Hippocampal formation (tissue), 2 donors: ENCODE measurements around the gene KTN1.

Source experiments
- DNase-seq, 2 donors: peaks; one replicate each; lab custom pipeline; 2025; lab: John Stamatoyannopoulos, UW

KTN1 gene

DNA sequence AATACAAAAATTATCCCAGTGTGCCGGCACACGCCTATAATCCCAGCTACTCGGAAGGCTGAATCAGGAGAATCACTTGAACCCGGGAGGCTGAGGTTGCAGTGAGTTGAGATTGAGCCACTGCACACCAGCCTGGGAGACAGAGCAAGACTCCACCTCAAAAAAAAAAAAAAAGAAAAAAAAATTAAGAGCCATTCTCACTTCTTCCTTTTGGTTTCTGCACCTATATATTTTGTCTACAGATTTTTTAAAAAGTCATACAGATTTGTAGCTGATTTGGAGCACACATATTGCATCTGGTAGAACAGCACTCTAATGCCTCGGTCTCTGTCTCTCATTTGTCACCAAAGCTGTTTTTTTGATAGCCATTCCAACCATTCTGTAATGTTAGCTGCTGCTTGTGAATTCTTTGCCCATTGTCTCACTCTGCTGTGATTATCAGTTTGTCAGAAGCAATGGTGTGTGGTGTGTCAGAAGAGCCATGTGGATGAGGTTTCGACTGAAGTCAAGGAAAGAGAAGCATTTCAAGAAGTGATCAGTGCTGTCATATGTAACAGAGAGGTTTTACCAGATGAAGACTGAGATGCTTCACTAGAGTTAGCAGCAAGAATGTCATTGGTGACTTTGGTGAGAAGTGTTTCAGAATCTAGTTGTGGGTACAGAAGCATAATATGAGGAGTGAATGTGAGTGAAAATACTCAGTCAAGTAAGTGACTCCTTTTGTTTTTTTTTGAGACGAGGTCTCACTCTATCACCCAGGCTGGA, 8.7 kb upstream of the KTN1 start:
- DNase-seq = no peak

GRCh38 chr14:55572578-55572977, 7.4 kb upstream of the KTN1 start:
- DNase-seq = no peak

- DNase-seq = no peak
These were observed 5.0 kb upstream of the KTN1 start for GRCh38 chr14:55574988-55575387.

GRCh38 chr14:55577229-55577628, 2.8 kb upstream of the KTN1 start:
- no peak for DNase-seq

DNA sequence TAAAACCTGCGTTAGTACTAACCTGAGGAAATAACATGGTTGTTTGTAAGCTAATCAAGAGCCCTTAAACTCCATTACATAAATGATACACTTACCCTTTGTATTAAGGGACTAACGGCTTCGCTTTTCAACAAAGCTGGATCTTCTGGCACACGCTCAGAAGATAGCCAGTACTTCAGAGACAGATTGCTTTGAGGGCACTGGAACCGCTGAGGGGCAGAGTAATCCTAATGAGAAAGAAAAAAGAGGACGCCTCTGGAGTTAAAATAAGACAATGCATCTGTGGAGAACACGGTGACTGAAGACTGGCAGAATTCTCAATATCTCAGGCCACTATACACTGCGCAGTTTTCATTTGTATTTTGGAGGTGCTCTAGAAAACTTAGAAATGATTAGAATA, 1.5 kb upstream of the KTN1 start:
- no peak for DNase-seq

DNA sequence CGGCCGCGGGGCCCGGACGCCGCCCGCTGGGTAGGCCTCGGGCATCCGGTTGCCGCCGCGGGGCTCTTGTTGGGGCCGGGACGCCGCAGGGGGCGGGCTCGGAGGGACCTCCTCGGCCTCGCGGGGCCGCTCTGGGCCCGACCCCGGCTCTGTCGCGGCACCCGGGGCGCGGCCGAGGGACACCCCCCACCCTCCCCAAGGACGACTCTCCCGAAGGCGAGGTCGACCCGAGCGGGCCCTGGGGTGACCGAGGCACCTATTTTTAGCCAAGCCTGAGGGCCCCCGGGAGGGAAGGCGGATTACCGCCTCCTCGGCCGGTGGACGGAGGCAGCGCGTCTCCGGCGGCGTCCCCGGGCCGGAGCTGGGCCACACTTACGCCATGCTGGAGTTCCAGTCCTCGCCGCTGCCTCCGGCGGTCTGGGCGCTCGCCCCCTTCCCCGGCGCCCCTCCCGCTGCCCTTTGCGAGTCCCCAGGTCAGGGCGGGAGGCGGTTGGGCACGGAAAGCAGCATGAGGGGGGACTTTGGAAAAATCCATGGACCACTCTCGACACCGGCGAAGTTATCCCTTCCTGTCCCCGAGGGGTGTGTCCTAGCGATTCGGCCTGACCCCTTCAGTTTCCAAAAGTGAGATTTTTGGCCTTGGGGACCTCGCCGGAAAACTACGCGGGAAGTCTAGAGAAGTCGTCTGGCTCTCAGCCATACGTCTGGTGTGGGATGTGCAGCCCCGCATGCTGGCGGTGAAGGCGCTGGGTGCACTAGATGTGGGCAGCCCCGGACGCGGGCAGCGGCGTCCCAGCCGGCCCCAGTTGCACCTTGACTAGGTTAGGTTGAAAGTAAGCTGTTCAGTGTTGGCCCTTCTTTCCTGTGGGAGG, 699 bp downstream of the KTN1 start:
- DNase-seq = peak in 1 of 2 donors; percentile 51

DNA sequence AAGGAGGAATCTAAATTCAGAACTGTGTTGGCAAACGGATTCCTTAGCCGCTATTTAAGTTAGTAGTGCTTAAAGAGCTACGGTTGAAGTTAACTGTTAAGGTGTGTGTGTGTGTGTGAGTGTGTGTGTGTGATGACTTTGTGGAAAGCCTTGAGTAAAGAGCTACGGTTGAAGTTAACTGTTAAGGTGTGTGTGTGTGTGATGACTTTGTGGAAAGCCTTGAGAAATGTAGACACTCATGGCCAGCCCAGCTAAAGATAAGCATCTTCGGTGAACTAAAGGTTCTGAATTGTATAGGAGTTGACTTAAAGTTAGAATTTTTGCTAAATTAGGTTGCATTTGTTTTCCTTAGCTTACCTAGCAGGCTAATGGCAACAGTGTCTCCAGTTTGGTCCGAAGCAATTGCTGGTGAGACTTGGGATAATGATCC, 1.4 kb downstream of the KTN1 start:
- no peak for DNase-seq

- DNase-seq = no peak
These were observed 2.7 kb downstream of the KTN1 start for GRCh38 chr14:55582746-55583145.

GRCh38 chr14:55583942-55584468, 4.0 kb downstream of the KTN1 start:
- no peak for DNase-seq

GRCh38 chr14:55585854-55586253, 5.8 kb downstream of the KTN1 start:
- no peak for DNase-seq

- no peak for DNase-seq
These were observed 6.4 kb downstream of the KTN1 start for GRCh38 chr14:55586411-55586810.

GRCh38 chr14:55587847-55588246, 7.8 kb downstream of the KTN1 start:
- DNase-seq = no peak

DNA sequence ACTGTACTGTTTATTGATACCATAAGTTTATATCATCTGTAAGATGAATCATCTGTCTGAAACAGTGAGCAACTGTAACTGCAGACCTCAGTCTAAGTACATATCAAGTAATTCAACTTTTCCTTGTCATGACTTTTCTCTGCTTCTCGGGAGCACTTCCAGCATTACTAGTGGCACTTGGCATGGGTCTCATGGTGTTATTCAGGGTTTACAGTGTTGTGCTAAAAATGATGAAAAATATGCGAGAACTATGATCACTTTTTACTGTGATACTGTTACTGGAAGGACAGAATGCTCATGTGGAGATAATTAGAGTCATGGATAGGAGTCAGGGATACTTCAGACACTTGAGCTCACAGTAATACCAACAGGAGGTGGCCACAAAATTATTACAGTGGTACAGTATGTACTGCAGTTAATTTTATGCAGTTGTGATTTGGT, 8.3 kb downstream of the KTN1 start:
- no peak for DNase-seq

DNA sequence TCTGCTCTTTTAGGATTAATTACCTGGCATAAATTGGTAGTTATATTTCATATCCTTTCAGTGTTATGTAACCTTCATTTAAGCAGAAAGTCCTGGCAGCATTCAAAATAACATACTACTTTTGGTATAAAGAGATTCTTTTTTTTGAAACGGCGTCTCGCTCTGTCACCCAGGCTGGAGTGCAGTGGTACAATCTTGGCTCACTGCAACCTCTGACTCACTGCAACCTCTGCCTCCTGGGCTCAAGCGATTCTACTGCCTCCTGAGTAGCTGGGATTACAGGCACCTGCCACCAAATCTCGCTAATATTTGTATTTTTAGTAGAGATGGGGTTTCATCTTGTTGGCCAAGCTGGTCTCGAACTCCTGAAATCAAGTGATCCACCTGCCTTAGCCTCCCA, 9.2 kb downstream of the KTN1 start:
- DNase-seq = no peak

- no peak for DNase-seq
These were observed 12.4 kb downstream of the KTN1 start for GRCh38 chr14:55592436-55592835.

GRCh38 chr14:55593698-55594097, 13.7 kb downstream of the KTN1 start:
- no peak for DNase-seq

DNA sequence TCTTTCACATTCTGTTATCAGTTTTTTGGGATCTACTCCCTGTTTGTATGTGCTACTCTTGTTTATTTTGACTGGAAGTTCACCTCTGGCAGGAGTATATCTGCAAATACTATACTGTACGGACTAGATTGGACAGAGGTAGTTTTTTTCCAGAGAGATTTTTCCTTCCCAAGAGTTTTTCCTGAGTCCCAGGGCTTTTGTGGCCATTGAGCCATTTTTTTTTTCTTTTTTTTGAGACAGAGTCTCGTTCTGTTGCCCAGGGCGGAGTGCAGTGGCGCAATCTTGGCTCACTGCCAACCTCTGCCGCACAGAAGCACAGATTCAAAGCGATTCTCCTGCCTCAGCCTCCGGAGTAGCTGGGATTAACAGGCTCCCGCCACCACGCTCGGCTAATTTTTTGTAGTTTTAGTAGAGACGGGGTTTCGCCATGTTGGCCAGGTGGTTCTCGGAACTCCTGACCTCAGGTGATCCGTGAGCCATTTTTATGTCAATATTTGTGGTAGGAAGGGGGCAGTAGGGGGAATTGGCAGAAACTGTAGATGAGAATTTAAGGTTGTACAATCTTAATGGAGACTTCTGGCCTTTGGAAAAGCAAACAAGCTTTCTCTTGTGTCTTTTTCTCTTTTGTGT, 19.4 kb downstream of the KTN1 start:
- no peak for DNase-seq

DNA sequence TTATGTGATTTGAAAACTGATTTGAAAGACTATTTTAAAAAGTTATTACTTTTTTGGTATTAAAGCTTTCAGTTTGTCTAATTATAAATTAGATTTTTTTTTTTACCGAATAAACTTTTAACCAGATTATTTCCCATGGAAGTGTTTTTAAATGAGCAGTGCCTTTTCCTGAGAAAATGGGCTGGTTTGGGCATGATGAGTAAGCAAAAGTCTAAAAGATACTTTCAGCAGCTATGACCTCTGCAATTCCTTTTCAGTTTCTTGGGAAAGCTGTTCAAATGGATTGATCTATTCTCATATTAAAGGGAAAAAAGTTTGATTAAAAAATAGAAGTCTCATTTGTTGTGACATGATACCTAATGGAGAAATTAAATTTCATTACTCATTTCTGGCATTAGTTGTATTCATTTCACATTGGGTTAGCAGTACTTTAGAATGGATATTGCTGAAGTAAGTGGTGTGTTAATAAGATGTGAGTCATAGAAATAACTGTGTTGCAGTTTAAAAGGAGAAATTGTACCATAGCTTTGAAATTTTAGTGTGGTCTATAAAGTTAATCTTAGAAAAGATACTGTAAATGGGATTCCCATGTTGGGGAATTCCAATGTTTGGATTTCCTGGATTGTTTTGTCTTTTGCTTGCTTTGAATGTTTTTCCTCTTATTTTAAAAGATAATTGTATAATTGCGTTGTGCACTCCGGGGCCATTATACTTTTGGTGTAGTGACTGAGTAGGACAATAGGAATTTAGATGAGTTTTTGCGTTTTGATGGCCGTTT, 21.0 kb downstream of the KTN1 start:
- DNase-seq = no peak

GRCh38 chr14:55603401-55603953, 23.5 kb downstream of the KTN1 start:
- no peak for DNase-seq

DNA sequence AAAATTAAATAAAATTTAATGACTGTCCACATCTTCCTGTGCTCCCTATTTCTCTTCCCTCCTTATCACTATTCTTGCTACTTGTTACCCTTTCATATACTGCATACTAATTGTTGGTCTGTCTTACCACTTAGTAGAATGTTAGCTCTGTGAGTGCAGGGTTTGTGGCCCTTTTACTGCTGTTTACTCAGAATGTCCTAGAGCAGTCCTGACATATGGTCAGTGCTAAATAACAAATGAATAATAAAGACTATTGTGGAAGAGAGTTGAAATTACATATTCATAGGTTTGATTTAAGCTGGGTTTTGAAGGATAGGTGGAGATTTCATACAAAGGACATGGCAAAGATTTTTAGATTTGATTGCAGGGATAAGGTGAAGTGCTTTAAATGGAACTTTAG, 24.5 kb downstream of the KTN1 start:
- no peak for DNase-seq

GRCh38 chr14:55604900-55605418, 25.0 kb downstream of the KTN1 start:
- no peak for DNase-seq
